ENCODE data around the gene HSPA12A. TPM values are rescaled to one million over a fixed set of nuclear protein-coding genes. Genes with fewer than 3 reads are reported as not detected.

Gene HSPA12A
- total and polyA plus RNA-seq, 2 experiments from 2014 or later, result 8.3 to 9.6 TPM

DNA sequence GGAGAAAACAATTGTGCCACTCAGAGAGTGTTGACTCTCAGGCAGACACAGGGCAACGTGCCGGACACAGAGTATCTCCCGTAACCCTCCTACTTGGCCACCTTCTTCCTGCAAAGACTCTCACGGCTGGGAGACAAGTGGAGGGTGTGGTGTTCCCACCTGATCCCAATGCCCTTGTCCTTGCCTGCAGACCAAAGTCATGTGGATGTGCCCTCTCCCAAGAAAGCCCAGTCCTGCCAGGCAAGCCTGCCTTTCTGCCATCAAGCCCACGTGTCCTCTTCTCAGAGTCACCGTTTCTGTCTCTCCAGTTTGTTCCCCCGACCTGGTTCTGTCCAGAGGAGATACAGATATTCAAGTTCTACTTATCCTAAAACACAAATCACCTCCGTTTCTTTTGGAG, 120.9 kb downstream of the HSPA12A start:
- Histone ChIP-seq H3K27me3 (peaks cover 13% of the 10 kb centered on the region), H3K36me3 (no peaks in the 10 kb centered on the region), H3K9me3 (ENCODE audit: low read depth) (no peaks in the 10 kb centered on the region), H3K27ac (no peak overlapping the region), H3K4me1 (ENCODE audit: low read depth) (no peaks in the 10 kb centered on the region), H3K4me3 (no peak overlapping the region)
- DNase-seq (ENCODE audit: low read depth in 1 of 2, low spot score in 1 of 2), result no peak
- TF ChIP-seq, protein P1, sequence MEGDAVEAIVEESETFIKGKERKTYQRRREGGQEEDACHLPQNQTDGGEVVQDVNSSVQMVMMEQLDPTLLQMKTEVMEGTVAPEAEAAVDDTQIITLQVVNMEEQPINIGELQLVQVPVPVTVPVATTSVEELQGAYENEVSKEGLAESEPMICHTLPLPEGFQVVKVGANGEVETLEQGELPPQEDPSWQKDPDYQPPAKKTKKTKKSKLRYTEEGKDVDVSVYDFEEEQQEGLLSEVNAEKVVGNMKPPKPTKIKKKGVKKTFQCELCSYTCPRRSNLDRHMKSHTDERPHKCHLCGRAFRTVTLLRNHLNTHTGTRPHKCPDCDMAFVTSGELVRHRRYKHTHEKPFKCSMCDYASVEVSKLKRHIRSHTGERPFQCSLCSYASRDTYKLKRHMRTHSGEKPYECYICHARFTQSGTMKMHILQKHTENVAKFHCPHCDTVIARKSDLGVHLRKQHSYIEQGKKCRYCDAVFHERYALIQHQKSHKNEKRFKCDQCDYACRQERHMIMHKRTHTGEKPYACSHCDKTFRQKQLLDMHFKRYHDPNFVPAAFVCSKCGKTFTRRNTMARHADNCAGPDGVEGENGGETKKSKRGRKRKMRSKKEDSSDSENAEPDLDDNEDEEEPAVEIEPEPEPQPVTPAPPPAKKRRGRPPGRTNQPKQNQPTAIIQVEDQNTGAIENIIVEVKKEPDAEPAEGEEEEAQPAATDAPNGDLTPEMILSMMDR (IDR thresholded peaks at IDR 0.05; ENCODE audit: low read depth, low read length), result no peak

Other genes starting within 250 kb of the HSPA12A start
- gene PNLIP, start 196.6 kb downstream of the HSPA12A start, total RNA-seq, result not detected in 2 replicates
- not detected in 2 replicates for gene PNLIP, start 196.6 kb downstream of the HSPA12A start, polyA plus RNA-seq
- not detected in 2 replicates for gene PNLIPRP1, start 151.6 kb downstream of the HSPA12A start, total RNA-seq
- not detected in 2 replicates for gene PNLIPRP1, start 151.6 kb downstream of the HSPA12A start, polyA plus RNA-seq
- gene PNLIPRP2, start 121.6 kb downstream of the HSPA12A start, total RNA-seq, result not detected in 2 replicates
- not detected in 2 replicates for gene PNLIPRP2, start 121.6 kb downstream of the HSPA12A start, polyA plus RNA-seq
- gene ENO4, start 106.9 kb upstream of the HSPA12A start, total RNA-seq, result 0.35 and 0.66 TPM in 2 replicates
- gene ENO4, start 106.9 kb upstream of the HSPA12A start, polyA plus RNA-seq, result 0.44 TPM in 1 of 2 replicates, not detected in the other